ENCODE measurements around the gene AFF4. TPM values are rescaled to one million over a fixed set of nuclear protein-coding genes. Genes with fewer than 3 reads are reported as not detected.
A peak's percentile ranks its signal among the peaks of the same experiment; 100 is the strongest.

The AFF4 gene
- polyA plus RNA-seq, 3 donors: 9.7 to 17.7 (median 17.6) TPM

GRCh38 chr5:132883261-132883834 lies 80.1 kb downstream of the AFF4 start:
- Histone ChIP-seq H3K27ac (ENCODE audit: low read depth in 1 of 2, low read length in 2 of 2) (no peak overlapping the region), H3K79me2 (ENCODE audit: insufficient read depth, low read length) (no peaks in the 10 kb centered on the region), H3K27me3 (ENCODE audit: control insufficient read depth in 2 of 2, insufficient read depth in 2 of 2, low read length in 2 of 2) (no peaks in the 10 kb centered on the region), H3K4me1 (ENCODE audit: control insufficient read depth in 1 of 2, insufficient read depth in 2 of 2, low read length in 2 of 2) (no peaks in the 10 kb centered on the region), H3K36me3 (replicated peaks in 1 of 2; ENCODE audit: control insufficient read depth in 1 of 2, insufficient read depth in 2 of 2, low read length in 2 of 2) (peaks cover 66 to 88% of the 10 kb centered on the region in 2 donors), H3K4me3 (replicated peaks in 1 of 3; ENCODE audit: low read depth in 2 of 3, low read length in 3 of 3) (no peak overlapping the region), H2AFZ (ENCODE audit: insufficient read depth, low read depth, low read length, poor library complexity, severe bottlenecking) (no peak overlapping the region), H4K20me1 (ENCODE audit: insufficient read depth, low read length) (peaks cover under 1% of the 10 kb centered on the region), H3K9ac (ENCODE audit: insufficient read depth, low read length, poor library complexity, severe bottlenecking) (no peak overlapping the region), H3K4me2 (replicated peaks; ENCODE audit: extremely low read depth, low read length, poor library complexity, severe bottlenecking) (no peak overlapping the region), H3K9me3 (replicated peaks in 1 of 2; ENCODE audit: control insufficient read depth in 1 of 2, insufficient read depth in 1 of 2, low read length in 2 of 2) (no peaks in the 10 kb centered on the region)
- Mint-ChIP-seq H3K4me3 (no peak overlapping the region), H3K27me3 (ENCODE audit: low read depth in 3 of 3) (no peaks in the 10 kb centered on the region), H3K4me1 (peaks cover 5% of the 10 kb centered on the region), H3K27ac (no peak overlapping the region), H3K36me3 (peaks cover 66 to 88% of the 10 kb centered on the region in 2 donors), H3K9me3 (no peaks in the 10 kb centered on the region)
- intact Hi-C loops (cut with micrococcal nuclease): loop anchor here (5.0 to 10.0 kb wide), 2 partner anchors 51 to 499 kb away; partner anchors contain the start of gene SHROOM1 (in 1 of the 2)
- 0% methylated on average over 1 of the region's 2 CpGs for WGBS (ENCODE audit: insufficient coverage)
- peak; percentile 84 for TF ChIP-seq CTCF (IDR thresholded peaks at IDR 0.05)
- DNase-seq: peak; percentile 72 to 85 (median 82)

- Histone ChIP-seq H3K27me3 (ENCODE audit: control insufficient read depth in 2 of 2, insufficient read depth in 2 of 2, low read length in 2 of 2) (no peaks in the 10 kb centered on the region), H3K36me3 (replicated peaks in 1 of 2; ENCODE audit: control insufficient read depth in 1 of 2, insufficient read depth in 2 of 2, low read length in 2 of 2) (peaks cover 54 to 89% of the 10 kb centered on the region in 2 donors), H3K4me1 (ENCODE audit: control insufficient read depth in 1 of 2, insufficient read depth in 2 of 2, low read length in 2 of 2) (no peaks in the 10 kb centered on the region), H3K79me2 (ENCODE audit: insufficient read depth, low read length) (no peaks in the 10 kb centered on the region), H3K27ac (ENCODE audit: low read depth in 1 of 2, low read length in 2 of 2) (no peak overlapping the region), H3K4me2 (replicated peaks; ENCODE audit: extremely low read depth, low read length, poor library complexity, severe bottlenecking) (no peak overlapping the region), H4K20me1 (ENCODE audit: insufficient read depth, low read length) (peaks cover 5% of the 10 kb centered on the region), H3K9me3 (replicated peaks in 1 of 2; ENCODE audit: control insufficient read depth in 1 of 2, insufficient read depth in 1 of 2, low read length in 2 of 2) (no peaks in the 10 kb centered on the region), H3K9ac (ENCODE audit: insufficient read depth, low read length, poor library complexity, severe bottlenecking) (no peak overlapping the region), H3K4me3 (replicated peaks in 1 of 3; ENCODE audit: low read depth in 2 of 3, low read length in 3 of 3) (no peak overlapping the region), H2AFZ (ENCODE audit: insufficient read depth, low read depth, low read length, poor library complexity, severe bottlenecking) (no peak overlapping the region)
- intact Hi-C loops (cut with micrococcal nuclease): no loop called here
- Mint-ChIP-seq H3K27me3 (ENCODE audit: low read depth in 3 of 3) (no peaks in the 10 kb centered on the region), H3K9me3 (no peaks in the 10 kb centered on the region), H3K27ac (no peak overlapping the region), H3K4me3 (no peak overlapping the region), H3K36me3 (peaks cover 60 to 75% of the 10 kb centered on the region in 2 donors), H3K4me1 (no peaks in the 10 kb centered on the region)
- no peak for DNase-seq
- WGBS (ENCODE audit: insufficient coverage): no CpG with 5 or more reads among the region's 3 CpGs
- no peak for TF ChIP-seq CTCF (IDR thresholded peaks at IDR 0.05)
Measured at GRCh38 chr5:132877938-132878337, 85.5 kb downstream of the AFF4 start.
